Adrenal gland (tissue), 5 donors: ENCODE data around the gene IRX6.

Experiments used
- POLR2A ChIP-seq, 2 donors: fragments of 450-650 bp; IDR thresholded peaks; one replicate each; pipeline ENCODE4 v1.6.1; 2017; ENCODE audit warnings: antibody characterized with exemption in 2 of 2, mild to moderate bottlenecking in 2 of 2, moderate library complexity in 1 of 2
- TF ChIP-seq, protein P1 (sequence below), 6 experiments: fragments of 450-650 bp in 4 of 6; fragments of 200-600 bp in 2 of 6; sonication (generic) in 1 of 6; IDR thresholded peaks; 1 replicate in 5 of 6; 2 replicates in 1 of 6; pipeline versions ENCODE4 v1.5.1 to v1.8.0; 2016 to 2021; ENCODE audit warnings: antibody characterized with exemption in 6 of 6, mild to moderate bottlenecking in 2 of 6, moderate library complexity in 1 of 6
- donor health status: DM: no; HTN: no; CAD: no.

- TF ChIP-seq, protein P1, sequence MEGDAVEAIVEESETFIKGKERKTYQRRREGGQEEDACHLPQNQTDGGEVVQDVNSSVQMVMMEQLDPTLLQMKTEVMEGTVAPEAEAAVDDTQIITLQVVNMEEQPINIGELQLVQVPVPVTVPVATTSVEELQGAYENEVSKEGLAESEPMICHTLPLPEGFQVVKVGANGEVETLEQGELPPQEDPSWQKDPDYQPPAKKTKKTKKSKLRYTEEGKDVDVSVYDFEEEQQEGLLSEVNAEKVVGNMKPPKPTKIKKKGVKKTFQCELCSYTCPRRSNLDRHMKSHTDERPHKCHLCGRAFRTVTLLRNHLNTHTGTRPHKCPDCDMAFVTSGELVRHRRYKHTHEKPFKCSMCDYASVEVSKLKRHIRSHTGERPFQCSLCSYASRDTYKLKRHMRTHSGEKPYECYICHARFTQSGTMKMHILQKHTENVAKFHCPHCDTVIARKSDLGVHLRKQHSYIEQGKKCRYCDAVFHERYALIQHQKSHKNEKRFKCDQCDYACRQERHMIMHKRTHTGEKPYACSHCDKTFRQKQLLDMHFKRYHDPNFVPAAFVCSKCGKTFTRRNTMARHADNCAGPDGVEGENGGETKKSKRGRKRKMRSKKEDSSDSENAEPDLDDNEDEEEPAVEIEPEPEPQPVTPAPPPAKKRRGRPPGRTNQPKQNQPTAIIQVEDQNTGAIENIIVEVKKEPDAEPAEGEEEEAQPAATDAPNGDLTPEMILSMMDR (IDR thresholded peaks at IDR 0.05) = no peak
- TF ChIP-seq POLR2A (IDR thresholded peaks at IDR 0.05) = no peak
Observed at GRCh38 chr16:55275869-55276268, 48.1 kb upstream of the IRX6 start.
